Measurements from ENCODE around the gene TSPO. TPM values are rescaled to one million over a fixed set of nuclear protein-coding genes. Genes with fewer than 3 reads are reported as not detected.

TSPO gene
- total and polyA plus RNA-seq, 4 donors: 86.1 to 707 (median 284) TPM

- Histone ChIP-seq H3K27me3 (ENCODE audit: control insufficient read depth in 3 of 3, insufficient read depth in 3 of 3, low read length in 2 of 3) (no peaks in the 10 kb centered on the region), H3K36me3 (ENCODE audit: control insufficient read depth in 4 of 4, insufficient read depth in 4 of 4, low read length in 4 of 4) (no peaks in the 10 kb centered on the region), H3K9ac (ENCODE audit: insufficient read depth in 1 of 2, low read length in 2 of 2) (no peak overlapping the region), H3K4me1 (ENCODE audit: control insufficient read depth in 5 of 5, insufficient read depth in 5 of 5, low read length in 5 of 5) (peaks cover 0 to 13% (median 0%) of the 10 kb centered on the region in 5 donors), H3K4me3 (no peak overlapping the region), H3K27ac (ENCODE audit: low read depth in 1 of 2, low read length in 1 of 2) (no peak overlapping the region), H3K9me3 (ENCODE audit: control insufficient read depth in 4 of 4, insufficient read depth in 3 of 4, low read length in 3 of 4) (no peaks in the 10 kb centered on the region)
- DNase-seq (no peak), ATAC-seq (ENCODE audit: insufficient read depth, low FRiP score) (no peak)
- no peak for TF ChIP-seq CTCF (IDR thresholded peaks at IDR 0.05; ENCODE audit: control extremely low read depth, extremely low read depth)
These were observed 40.5 kb downstream of the TSPO start for GRCh38 chr22:43191831-43192230.

GRCh38 chr22:43197271-43197941, 46.0 kb downstream of the TSPO start:
- no peak overlapping the region for H3K4me3 ChIP-seq
- TF ChIP-seq CTCF (IDR thresholded peaks at IDR 0.05; ENCODE audit: control extremely low read depth, extremely low read depth): no peak
- no peaks in the 10 kb centered on the region for H3K9me3 ChIP-seq (ENCODE audit: control insufficient read depth in 4 of 4, insufficient read depth in 3 of 4, low read length in 3 of 4)
- H3K27ac ChIP-seq (ENCODE audit: low read depth in 1 of 2, low read length in 1 of 2): no peak overlapping the region
- no peaks in the 10 kb centered on the region for H3K36me3 ChIP-seq (ENCODE audit: control insufficient read depth in 4 of 4, insufficient read depth in 4 of 4, low read length in 4 of 4)
- H3K27me3 ChIP-seq (ENCODE audit: control insufficient read depth in 3 of 3, insufficient read depth in 3 of 3, low read length in 2 of 3): no peaks in the 10 kb centered on the region
- DNase-seq: peak in 2 of 3 donors; percentile 38
- no peak for ATAC-seq (ENCODE audit: insufficient read depth, low FRiP score)
- 52 to 62% methylated on average over 22 of the region's 22 CpGs for WGBS, 2 donors
- peaks cover 0 to 11% (median 0%) of the 10 kb centered on the region in 5 donors for H3K4me1 ChIP-seq (ENCODE audit: control insufficient read depth in 5 of 5, insufficient read depth in 5 of 5, low read length in 5 of 5)
- H3K9ac ChIP-seq (ENCODE audit: insufficient read depth in 1 of 2, low read length in 2 of 2): no peak overlapping the region

GRCh38 chr22:43198126-43198525, 46.8 kb downstream of the TSPO start:
- Histone ChIP-seq H3K4me1 (ENCODE audit: control insufficient read depth in 5 of 5, insufficient read depth in 5 of 5, low read length in 5 of 5) (peaks cover 0 to 11% (median 0%) of the 10 kb centered on the region in 5 donors), H3K36me3 (ENCODE audit: control insufficient read depth in 4 of 4, insufficient read depth in 4 of 4, low read length in 4 of 4) (no peaks in the 10 kb centered on the region), H3K4me3 (no peak overlapping the region), H3K27me3 (ENCODE audit: control insufficient read depth in 3 of 3, insufficient read depth in 3 of 3, low read length in 2 of 3) (no peaks in the 10 kb centered on the region), H3K27ac (ENCODE audit: low read depth in 1 of 2, low read length in 1 of 2) (no peak overlapping the region), H3K9ac (ENCODE audit: insufficient read depth in 1 of 2, low read length in 2 of 2) (no peak overlapping the region), H3K9me3 (ENCODE audit: control insufficient read depth in 4 of 4, insufficient read depth in 3 of 4, low read length in 3 of 4) (no peaks in the 10 kb centered on the region)
- TF ChIP-seq CTCF (IDR thresholded peaks at IDR 0.05; ENCODE audit: control extremely low read depth, extremely low read depth): no peak
- ATAC-seq (ENCODE audit: insufficient read depth, low FRiP score): no peak
- WGBS, 2 donors: 67 to 93% methylated on average over 5 of the region's 5 CpGs
- DNase-seq: no peak

- H3K9ac ChIP-seq (ENCODE audit: insufficient read depth in 1 of 2, low read length in 2 of 2): no peak overlapping the region
- WGBS, 2 donors: 87 to 91% methylated on average over 9 of the region's 9 CpGs
- no peak for DNase-seq
These were observed 47.6 kb downstream of the TSPO start for GRCh38 chr22:43198936-43199335.

More at GRCh38 chr22:43198936-43199335, 47.6 kb downstream of the TSPO start:
- Histone ChIP-seq H3K36me3 (ENCODE audit: control insufficient read depth in 4 of 4, insufficient read depth in 4 of 4, low read length in 4 of 4) (no peaks in the 10 kb centered on the region), H3K9me3 (ENCODE audit: control insufficient read depth in 4 of 4, insufficient read depth in 3 of 4, low read length in 3 of 4) (no peaks in the 10 kb centered on the region), H3K4me1 (ENCODE audit: control insufficient read depth in 5 of 5, insufficient read depth in 5 of 5, low read length in 5 of 5) (peaks cover 0 to 11% (median 0%) of the 10 kb centered on the region in 5 donors), H3K27ac (ENCODE audit: low read depth in 1 of 2, low read length in 1 of 2) (no peak overlapping the region), H3K27me3 (ENCODE audit: control insufficient read depth in 3 of 3, insufficient read depth in 3 of 3, low read length in 2 of 3) (no peaks in the 10 kb centered on the region), H3K4me3 (no peak overlapping the region)
- no peak for TF ChIP-seq CTCF (IDR thresholded peaks at IDR 0.05; ENCODE audit: control extremely low read depth, extremely low read depth)
- ATAC-seq (ENCODE audit: insufficient read depth, low FRiP score): no peak
